22Rv1 (cell line): Measurements from ENCODE around the gene TMEM40.
"Not testable (repeated sequence)": the region's sequence is repeated elsewhere in the genome, so short reads cannot be mapped to it uniquely, and the experiment has no call there.

Source experiments
- CTCF ChIP-seq: fragments of 450-650 bp; IDR thresholded peaks from 2 replicates; pipeline ENCODE4 v1.5.1; 2017; ENCODE audit warnings: mild to moderate bottlenecking
- ZFX ChIP-seq: fragments of 450-650 bp; IDR thresholded peaks from 2 replicates; pipeline ENCODE4 v1.6.1; 2017; ENCODE audit warnings: antibody characterized with exemption, borderline replicate concordance

- TF ChIP-seq CTCF, ZFX: not testable (repeated sequence)
Observed at GRCh38 chr3:12701601-12702000, 57.5 kb downstream of the TMEM40 start.
